Neuronal stem cell (in vitro differentiated cells): Measurements from ENCODE around the gene COMMD1.
"Not testable (repeated sequence)": the region's sequence is repeated elsewhere in the genome, so short reads cannot be mapped to it uniquely, and the experiment has no call there.

Experiments used
- DNase-seq: peaks from one replicate; pipeline ENCODE4 v3.0.0-alpha.2; 2013; ENCODE audit warnings: low spot score
- H2AFZ ChIP-seq: one replicate; pipeline ENCODE4 v1.6.1; 2013; ENCODE audit warnings: mild to moderate bottlenecking, low read length, inconsistent platforms
- H2AK5ac ChIP-seq: 2 replicates; pipeline ENCODE4 v1.6.1; 2013; ENCODE audit warnings: low read depth, mild to moderate bottlenecking, inconsistent platforms, low read length, moderate library complexity, mixed read lengths
- H2BK120ac ChIP-seq: 2 replicates; pipeline ENCODE4 v1.6.1; 2013; ENCODE audit warnings: low read depth, mild to moderate bottlenecking, inconsistent platforms, low read length, moderate library complexity, mixed read lengths
- H2BK12ac ChIP-seq: one replicate; pipeline ENCODE4 v1.6.1; 2013; ENCODE audit warnings: low read length, inconsistent platforms
- H2BK15ac ChIP-seq: 2 replicates; pipeline ENCODE4 v1.6.1; 2013; ENCODE audit warnings: mild to moderate bottlenecking, low read length, inconsistent platforms, mixed read lengths
- H2BK5ac ChIP-seq: one replicate; pipeline ENCODE4 v1.6.1; 2013; ENCODE audit warnings: inconsistent platforms, mild to moderate bottlenecking, low read length, moderate library complexity
- H3K14ac ChIP-seq: one replicate; pipeline ENCODE4 v1.6.1; 2013; ENCODE audit warnings: low read length, inconsistent platforms
- H3K18ac ChIP-seq: 2 replicates; pipeline ENCODE4 v1.6.1; 2013; ENCODE audit warnings: low read length, inconsistent platforms
- H3K23ac ChIP-seq: 2 replicates; pipeline ENCODE4 v1.6.1; 2013; ENCODE audit warnings: low read depth, mild to moderate bottlenecking, mixed read lengths, low read length, inconsistent platforms; ENCODE audit not compliant: poor library complexity
- H3K27ac ChIP-seq: replicated peaks from 3 replicates; pipeline ENCODE4 v1.5.1; 2013; ENCODE audit warnings: low read length, inconsistent platforms
- H3K27me3 ChIP-seq, 3 experiments: 2 replicates each; pipeline ENCODE4 v1.6.1; 2013; ENCODE audit warnings: low read length in 3 of 3, mild to moderate bottlenecking in 2 of 3, inconsistent platforms in 1 of 3, low read depth in 1 of 3, mixed read lengths in 1 of 3, moderate library complexity in 1 of 3; ENCODE audit not compliant: control insufficient read depth in 3 of 3, insufficient read depth in 3 of 3
- H3K36me3 ChIP-seq, 2 donors: replicated peaks in 1 of 2; 2 replicates each; pipeline ENCODE4 v1.6.1; 2013; ENCODE audit warnings: low read length in 2 of 2; ENCODE audit not compliant: control insufficient read depth in 2 of 2, insufficient read depth in 2 of 2
- H3K4ac ChIP-seq: 2 replicates; pipeline ENCODE4 v1.6.1; 2013; ENCODE audit warnings: inconsistent platforms, mild to moderate bottlenecking, low read length, moderate library complexity
- H3K4me1 ChIP-seq, 2 donors: 1 replicate in 1 of 2; 2 replicates in 1 of 2; pipeline ENCODE4 v1.6.1; 2013; ENCODE audit warnings: low read length in 2 of 2, low read depth in 1 of 2; ENCODE audit not compliant: control insufficient read depth in 2 of 2, insufficient read depth in 1 of 2
- H3K4me2 ChIP-seq: one replicate; pipeline ENCODE4 v1.6.1; 2013; ENCODE audit warnings: mild to moderate bottlenecking, low read length, inconsistent platforms; ENCODE audit not compliant: insufficient read depth, poor library complexity, severe bottlenecking
- H3K4me3 ChIP-seq, 2 donors: 2 replicates each; pipeline ENCODE4 v1.5.1; 2013; ENCODE audit warnings: low read length in 2 of 2, mild to moderate bottlenecking in 2 of 2, inconsistent platforms in 1 of 2, moderate library complexity in 1 of 2
- H3K79me1 ChIP-seq: one replicate; pipeline ENCODE4 v1.6.1; 2013; ENCODE audit warnings: low read depth, mild to moderate bottlenecking, inconsistent platforms, low read length, moderate library complexity
- H3K9ac ChIP-seq: one replicate; pipeline ENCODE4 v1.6.1; 2013; ENCODE audit warnings: mild to moderate bottlenecking, low read depth, low read length, inconsistent platforms; ENCODE audit not compliant: poor library complexity
- H3K9me3 ChIP-seq, 2 donors: replicated peaks in 1 of 2; 2 replicates each; pipeline versions ENCODE3 to v1.6.1; 2013; ENCODE audit warnings: low read length in 2 of 2, mild to moderate bottlenecking in 2 of 2, inconsistent platforms in 1 of 2, low read depth in 1 of 2, mixed read lengths in 1 of 2, moderate library complexity in 1 of 2; ENCODE audit not compliant: control insufficient read depth in 2 of 2, insufficient read depth in 1 of 2
- H4K8ac ChIP-seq: one replicate; pipeline ENCODE4 v1.6.1; 2013; ENCODE audit warnings: low read depth, mild to moderate bottlenecking, inconsistent platforms, low read length, moderate library complexity
- H4K91ac ChIP-seq: one replicate; pipeline ENCODE4 v1.6.1; 2013; ENCODE audit warnings: low read length, low read depth, mild to moderate bottlenecking, inconsistent platforms; ENCODE audit not compliant: poor library complexity
- WGBS, 2 donors: extraction: QIAGEN DNeasy Blood & Tissue Kit; methylation state at CpG; one replicate each; pipeline ENCODE4 v1.1.7; 2013; ENCODE audit warnings: missing lambda C conversion rate in 2 of 2, mixed read lengths in 1 of 2; ENCODE audit not compliant: insufficient read length in 2 of 2, insufficient replicate concordance in 1 of 2; ENCODE audit errors: extremely low coverage in 2 of 2; 5-methylcytosine and 5-hydroxymethylcytosine counted together

COMMD1 gene

GRCh38 chr2:61950571-61951315 is 45.3 kb downstream of the COMMD1 start:
- H3K9ac ChIP-seq, result no peak overlapping the region
- H3K23ac ChIP-seq, result no peak overlapping the region
- H3K14ac ChIP-seq, result no peak overlapping the region
- no peak overlapping the region for H2BK15ac ChIP-seq
- H2AK5ac ChIP-seq, result no peak overlapping the region
- no peak for DNase-seq
- no peak overlapping the region for H2AFZ ChIP-seq
- no CpG with 5 or more reads among the region's 9 CpGs for WGBS, 2 donors
- H3K4me3 ChIP-seq, result no peak overlapping the region
- H3K36me3 ChIP-seq, result no peaks in the 10 kb centered on the region
- H2BK120ac ChIP-seq, result no peak overlapping the region
- H3K4me2 ChIP-seq, result no peak overlapping the region
- H2BK12ac ChIP-seq, result no peak overlapping the region
- H3K18ac ChIP-seq, result no peak overlapping the region
- no peak overlapping the region for H4K8ac ChIP-seq
- no peak overlapping the region for H2BK5ac ChIP-seq
- peaks cover 2 to 9% of the 10 kb centered on the region in 2 donors for H3K9me3 ChIP-seq
- H3K79me1 ChIP-seq, result no peaks in the 10 kb centered on the region
- H4K91ac ChIP-seq, result no peak overlapping the region
- H3K4ac ChIP-seq, result no peak overlapping the region
- no peak overlapping the region for H3K27ac ChIP-seq
- H3K27me3 ChIP-seq, result no peaks in the 10 kb centered on the region
- H3K4me1 ChIP-seq, result peaks cover 0 to 3% of the 10 kb centered on the region in 2 donors

- no peak overlapping the region for H3K14ac ChIP-seq
- no peak overlapping the region for H3K18ac ChIP-seq
- H3K27ac ChIP-seq, result no peak overlapping the region
- no peak overlapping the region for H4K8ac ChIP-seq
- DNase-seq, result no peak
- H3K4me3 ChIP-seq, result no peak overlapping the region
- H3K4me1 ChIP-seq, result peaks cover 0 to 3% of the 10 kb centered on the region in 2 donors
- H3K4me2 ChIP-seq, result no peak overlapping the region
- no peak overlapping the region for H2BK120ac ChIP-seq
- H3K4ac ChIP-seq, result no peak overlapping the region
- no peaks in the 10 kb centered on the region for H3K79me1 ChIP-seq
- no peaks in the 10 kb centered on the region for H3K36me3 ChIP-seq
- H3K9ac ChIP-seq, result no peak overlapping the region
- WGBS, 2 donors, result no CpG with 5 or more reads among the region's 2 CpGs
- H2AFZ ChIP-seq, result no peak overlapping the region
- H2AK5ac ChIP-seq, result no peak overlapping the region
- H2BK15ac ChIP-seq, result no peak overlapping the region
- no peak overlapping the region for H2BK12ac ChIP-seq
- no peak overlapping the region for H4K91ac ChIP-seq
- no peak overlapping the region for H2BK5ac ChIP-seq
- H3K9me3 ChIP-seq, result peaks cover 2 to 9% of the 10 kb centered on the region in 2 donors
- H3K27me3 ChIP-seq, result no peaks in the 10 kb centered on the region
- H3K23ac ChIP-seq, result no peak overlapping the region
Observed at GRCh38 chr2:61951881-61952280, 46.4 kb downstream of the COMMD1 start.

GRCh38 chr2:61952288-61952687 is 46.8 kb downstream of the COMMD1 start:
- Histone ChIP-seq H3K4me2 (no peak overlapping the region), H2AFZ (no peak overlapping the region), H3K4ac (no peak overlapping the region), H3K9ac (no peak overlapping the region), H2BK15ac (no peak overlapping the region), H2BK120ac (no peak overlapping the region), H3K4me1 (peaks cover 0 to 3% of the 10 kb centered on the region in 2 donors), H4K8ac (no peak overlapping the region), H2BK12ac (no peak overlapping the region), H3K14ac (no peak overlapping the region), H4K91ac (no peak overlapping the region), H3K79me1 (no peaks in the 10 kb centered on the region), H2AK5ac (no peak overlapping the region), H3K9me3 (peaks cover 2 to 9% of the 10 kb centered on the region in 2 donors), H3K36me3 (no peaks in the 10 kb centered on the region), H3K27me3 (no peaks in the 10 kb centered on the region), H3K23ac (no peak overlapping the region), H3K4me3 (no peak overlapping the region), H2BK5ac (no peak overlapping the region), H3K18ac (no peak overlapping the region), H3K27ac (no peak overlapping the region)
- no peak for DNase-seq
- WGBS, 2 donors, result no CpG with 5 or more reads among the region's 1 CpG

GRCh38 chr2:61954856-61955255 is 49.4 kb downstream of the COMMD1 start:
- not testable (repeated sequence) for H3K23ac ChIP-seq, H3K79me1 ChIP-seq, H2AK5ac ChIP-seq, H3K14ac ChIP-seq, H2BK12ac ChIP-seq, H3K27me3 ChIP-seq, H3K9ac ChIP-seq, H3K4me2 ChIP-seq, H3K4me1 ChIP-seq, H2BK15ac ChIP-seq, H2AFZ ChIP-seq, DNase-seq, H3K18ac ChIP-seq, H2BK5ac ChIP-seq, H2BK120ac ChIP-seq, H3K4ac ChIP-seq, H4K8ac ChIP-seq, H3K4me3 ChIP-seq, H3K27ac ChIP-seq, H3K36me3 ChIP-seq, H4K91ac ChIP-seq
- H3K9me3 ChIP-seq, result peaks cover 2 to 17% of the 10 kb centered on the region in 2 donors
- WGBS, 2 donors, result no CpG with 5 or more reads among the region's 9 CpGs
